Left ventricle myocardium inferior (tissue), 1 donor: ENCODE measurements around the gene CEP68. TPM values are rescaled to one million over a fixed set of nuclear protein-coding genes. Genes with fewer than 3 reads are reported as not detected.

Experiments used
- DNase-seq: peaks from one replicate; pipeline ENCODE4 v3.0.0-alpha.2; 2020
- H3K27ac ChIP-seq: fragments of 200-600 bp; replicated peaks from 2 replicates; pipeline ENCODE4 v1.8.0; 2021
- H3K27me3 ChIP-seq: fragments of 200-600 bp; 2 replicates; pipeline ENCODE4 v1.8.0; 2021; ENCODE audit warnings: low read depth
- H3K36me3 ChIP-seq: fragments of 200-600 bp; 2 replicates; pipeline ENCODE4 v1.8.0; 2021
- H3K4me1 ChIP-seq: fragments of 200-600 bp; 2 replicates; pipeline ENCODE4 v1.8.0; 2021
- H3K4me3 ChIP-seq: fragments of 200-600 bp; 2 replicates; pipeline ENCODE4 v1.8.0; 2021; ENCODE audit warnings: mild to moderate bottlenecking, moderate library complexity
- H3K9me3 ChIP-seq: fragments of 200-600 bp; replicated peaks from 2 replicates; pipeline ENCODE4 v1.8.0; 2021
- CTCF ChIP-seq: fragments of 200-600 bp; IDR thresholded peaks from 2 replicates; pipeline ENCODE4 v1.8.0; 2021; ENCODE audit warnings: antibody characterized with exemption, mild to moderate bottlenecking, borderline replicate concordance
- intact Hi-C: fragments of 100-400 bp; cut with micrococcal nuclease; formaldehyde crosslinking; loops from one replicate; pipeline ENCODE4 v1.11.0; 2022
- total RNA-seq: library from RNA; stranded (reverse); fragmentation: NEBNext Ultra II Directional; extraction: Animal tissue kit (Norgen Biotek cat#: 25700); gene quantifications from one replicate; pipeline ENCODE4 v1.2.1, GENCODE V29; 2021
- donor health status: DM: no; HTN: yes; CAD: no; lungs with severe emphysema.

Gene CEP68
- total RNA-seq, 1 donor from 2014 or later: 20.2 TPM

GRCh38 chr2:65134158-65134557 is 77.9 kb downstream of the CEP68 start:
- intact Hi-C loops: no loop called here

GRCh38 chr2:65136253-65136652 is 80.0 kb downstream of the CEP68 start:
- TF ChIP-seq CTCF: no peak
- Histone ChIP-seq H3K9me3 (no peaks in the 10 kb centered on the region), H3K4me1 (peaks cover 6% of the 10 kb centered on the region), H3K36me3 (no peaks in the 10 kb centered on the region), H3K4me3 (no peak overlapping the region), H3K27me3 (no peaks in the 10 kb centered on the region), H3K27ac (no peak overlapping the region)
- DNase-seq: no peak
- intact Hi-C loops: no loop called here

More at GRCh38 chr2:65134158-65134557, 77.9 kb downstream of the CEP68 start:
- DNase-seq: no peak
- Histone ChIP-seq H3K4me1 (peaks cover 21% of the 10 kb centered on the region), H3K9me3 (no peaks in the 10 kb centered on the region), H3K36me3 (no peaks in the 10 kb centered on the region), H3K27me3 (no peaks in the 10 kb centered on the region), H3K4me3 (no peak overlapping the region), H3K27ac (no peak overlapping the region)
- TF ChIP-seq CTCF: no peak

Other genes with a start within 250 kb of the CEP68 start
- 13.2 TPM for gene SLC1A4, start 67.0 kb upstream of the CEP68 start, total RNA-seq
- gene RAB1A, start 73.7 kb downstream of the CEP68 start, total RNA-seq: 115 TPM
- 100.0 TPM for gene ACTR2, start 171.4 kb downstream of the CEP68 start, total RNA-seq